ENCODE results near the gene NAP1L4.

GRCh38 chr11:2898366-2899079 is 93.6 kb downstream of the NAP1L4 start:
- no peak for TF ChIP-seq EZH2phosphoT487 (IDR thresholded peaks at IDR 0.05; ENCODE audit: insufficient read depth, low read depth)
- TF ChIP-seq EZH2 (IDR thresholded peaks at IDR 0.05; ENCODE audit: insufficient read depth, poor library complexity, severe bottlenecking), result no peak
